ENCODE measurements around the gene KIF26A. TPM values are rescaled to one million over a fixed set of nuclear protein-coding genes. Genes with fewer than 3 reads are reported as not detected.
A peak's percentile ranks its signal among the peaks of the same experiment; 100 is the strongest.

Gene KIF26A
- total and polyA plus RNA-seq, 8 donors: 0.65 to 21.7 (median 1.5) TPM

DNA sequence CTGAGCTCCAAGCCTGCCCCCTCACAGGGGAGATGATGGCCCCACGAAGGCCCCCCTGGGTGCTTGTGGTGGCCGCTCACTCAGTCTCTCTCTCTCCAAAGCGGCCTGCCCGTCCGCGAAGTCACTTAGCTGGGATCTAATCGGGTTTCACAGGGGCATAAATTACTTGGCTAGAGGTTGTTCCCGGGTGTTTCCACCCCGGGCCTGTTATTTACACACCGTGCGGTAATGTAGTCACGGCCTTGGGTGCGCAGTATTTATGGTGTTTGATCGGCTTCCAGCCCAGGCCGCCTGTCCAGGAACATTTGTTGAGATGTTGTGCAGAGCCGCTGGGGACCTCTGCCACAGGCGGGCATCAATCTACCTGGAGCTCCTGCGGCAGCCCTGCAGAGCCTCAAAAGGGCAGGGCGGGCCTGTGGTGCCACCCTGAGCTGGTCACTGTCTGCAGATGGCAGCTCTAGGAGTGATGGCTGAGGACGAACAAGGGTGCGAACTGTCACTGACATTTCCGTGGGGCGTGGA, 91.2 kb downstream of the KIF26A start:
- Histone ChIP-seq H3K36me3 (no peaks in the 10 kb centered on the region), H3K9me3 (peaks cover 6 to 27% (median 23%) of the 10 kb centered on the region in 4 donors), H3K4me1 (peaks cover 0 to 16% (median 9%) of the 10 kb centered on the region in 4 donors), H3K4me3 (no peak overlapping the region), H3K27me3 (peaks cover 0 to 4% (median 0%) of the 10 kb centered on the region in 3 donors), H3K27ac (no peak overlapping the region)
- DNase-seq: peak; percentile 44 to 71
- intact Hi-C loops (cut with DNase I; ENCODE audit: low total_unique reads): no loop called here
- 43 to 83% (median 62%) methylated on average over 14 to 23 of the region's 23 CpGs for WGBS, 5 donors
- TF ChIP-seq POLR2A (IDR thresholded peaks at IDR 0.05) (no peak), EP300 (IDR thresholded peaks at IDR 0.05) (no peak), POLR2AphosphoS5 (IDR thresholded peaks at IDR 0.05) (no peak)
- TF ChIP-seq, protein P1, sequence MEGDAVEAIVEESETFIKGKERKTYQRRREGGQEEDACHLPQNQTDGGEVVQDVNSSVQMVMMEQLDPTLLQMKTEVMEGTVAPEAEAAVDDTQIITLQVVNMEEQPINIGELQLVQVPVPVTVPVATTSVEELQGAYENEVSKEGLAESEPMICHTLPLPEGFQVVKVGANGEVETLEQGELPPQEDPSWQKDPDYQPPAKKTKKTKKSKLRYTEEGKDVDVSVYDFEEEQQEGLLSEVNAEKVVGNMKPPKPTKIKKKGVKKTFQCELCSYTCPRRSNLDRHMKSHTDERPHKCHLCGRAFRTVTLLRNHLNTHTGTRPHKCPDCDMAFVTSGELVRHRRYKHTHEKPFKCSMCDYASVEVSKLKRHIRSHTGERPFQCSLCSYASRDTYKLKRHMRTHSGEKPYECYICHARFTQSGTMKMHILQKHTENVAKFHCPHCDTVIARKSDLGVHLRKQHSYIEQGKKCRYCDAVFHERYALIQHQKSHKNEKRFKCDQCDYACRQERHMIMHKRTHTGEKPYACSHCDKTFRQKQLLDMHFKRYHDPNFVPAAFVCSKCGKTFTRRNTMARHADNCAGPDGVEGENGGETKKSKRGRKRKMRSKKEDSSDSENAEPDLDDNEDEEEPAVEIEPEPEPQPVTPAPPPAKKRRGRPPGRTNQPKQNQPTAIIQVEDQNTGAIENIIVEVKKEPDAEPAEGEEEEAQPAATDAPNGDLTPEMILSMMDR (IDR thresholded peaks at IDR 0.05): no peak

DNA sequence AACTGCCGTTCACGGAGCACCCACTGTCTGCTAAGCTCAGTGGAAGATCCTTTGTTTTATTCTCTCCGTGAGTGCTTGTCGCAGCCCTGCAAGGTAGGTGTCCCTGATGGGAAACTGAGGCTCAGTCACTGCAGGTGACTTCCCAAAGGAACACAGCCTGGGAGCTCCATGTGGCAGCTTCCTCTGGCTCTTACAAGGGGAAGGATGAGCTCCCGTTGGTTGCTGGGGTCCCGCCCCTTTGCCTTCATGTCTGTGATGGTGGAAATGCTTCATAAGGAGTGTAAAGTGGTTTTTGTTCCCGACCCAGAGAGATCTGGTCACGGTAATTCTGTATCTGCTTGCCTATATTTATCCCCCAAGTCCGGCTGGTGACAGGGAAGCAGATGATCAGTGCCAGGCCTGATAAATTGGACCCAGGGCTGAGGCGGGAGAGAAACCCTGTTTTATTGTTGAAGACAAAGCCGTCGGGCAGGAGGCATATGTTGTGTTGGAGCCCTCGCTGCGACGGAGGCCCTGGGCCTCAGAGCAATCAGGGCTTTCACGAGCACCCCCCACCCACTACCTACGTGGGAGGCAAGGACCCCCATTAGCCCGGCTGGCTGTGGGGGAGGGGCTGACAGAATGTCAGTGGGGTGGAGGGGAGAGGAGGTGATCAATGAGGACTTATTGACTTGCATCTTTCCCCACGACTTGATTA, 91.9 kb downstream of the KIF26A start:
- no peak for DNase-seq
- H3K27ac ChIP-seq: no peak overlapping the region
- 73 to 84% (median 82%) methylated on average over 17 to 19 of the region's 19 CpGs for WGBS, 5 donors

More for the DNA sequence above, 91.9 kb downstream of the KIF26A start:
- peaks cover 6 to 31% (median 26%) of the 10 kb centered on the region in 4 donors for H3K9me3 ChIP-seq
- H3K4me3 ChIP-seq: no peak overlapping the region
- H3K36me3 ChIP-seq: no peaks in the 10 kb centered on the region
- intact Hi-C loops (cut with DNase I; ENCODE audit: low total_unique reads): no loop called here
- H3K27me3 ChIP-seq: no peaks in the 10 kb centered on the region
- H3K4me1 ChIP-seq: peaks cover 0 to 12% (median 7%) of the 10 kb centered on the region in 4 donors
- TF ChIP-seq, protein P1 (IDR thresholded peaks at IDR 0.05): no peak
- TF ChIP-seq EP300 (IDR thresholded peaks at IDR 0.05): no peak
- TF ChIP-seq POLR2A (IDR thresholded peaks at IDR 0.05): no peak
- no peak for TF ChIP-seq POLR2AphosphoS5 (IDR thresholded peaks at IDR 0.05)

Small RNA genes within 50 kb of the gene (small RNA-seq; reads per million reads assigned to genes)
- gene MIR203A: 106 to 535 (median 226) reads per million in 4 donors

Other genes with a start within 250 kb of the KIF26A start
- gene TDRD9, start 210.1 kb upstream of the KIF26A start, total RNA-seq: 1 to 10 TPM in 3 of 5 donors, not detected in 2; 1.3 to 8.8 (median 2.6) TPM
- 1 to 10 TPM in 2 of 3 donors, under 1 TPM in 1; 0.85 to 3.7 (median 2.2) TPM for gene TDRD9, start 210.1 kb upstream of the KIF26A start, polyA plus RNA-seq
- not detected for gene RD3L, start 196.1 kb upstream of the KIF26A start, total RNA-seq
- gene RD3L, start 196.1 kb upstream of the KIF26A start, polyA plus RNA-seq: not detected
- 10 to 100 TPM in 1 of 5 donors, 1 to 10 TPM in 2, under 1 TPM in 1, not detected in 1; 0.58 to 10.7 (median 5.3) TPM for gene ASPG, start 52.9 kb upstream of the KIF26A start, total RNA-seq
- gene ASPG, start 52.9 kb upstream of the KIF26A start, polyA plus RNA-seq: 1 to 10 TPM in 2 of 3 donors, under 1 TPM in 1; 0.12 to 5.5 (median 4.4) TPM

All from stomach (tissue), 9 donors.